Sigmoid colon (tissue), 4 donors: Measurements from ENCODE around the gene HSPG2.

ENCODE experiments used
- CTCF ChIP-seq, 4 experiments: fragments of 450-650 bp in 3 of 4; fragments of 200-600 bp in 1 of 4; IDR thresholded peaks; one replicate each; pipeline ENCODE4 v1.5.1; 2016 to 2019; ENCODE audit warnings: antibody characterized with exemption in 4 of 4, mild to moderate bottlenecking in 3 of 4, moderate library complexity in 2 of 4
- EP300 ChIP-seq, 4 donors: sonication (generic); formaldehyde crosslinking; IDR thresholded peaks; one replicate each; pipeline ENCODE4 v1.6.1; 2017; ENCODE audit warnings: antibody characterized with exemption in 4 of 4
- POLR2A ChIP-seq, 2 donors: fragments of 450-650 bp; IDR thresholded peaks; one replicate each; pipeline ENCODE4 v1.6.1; 2016; ENCODE audit warnings: antibody characterized with exemption in 2 of 2, mild to moderate bottlenecking in 2 of 2, moderate library complexity in 2 of 2
- POLR2AphosphoS5 ChIP-seq, 4 donors: sonication (generic); formaldehyde crosslinking; IDR thresholded peaks; one replicate each; pipeline ENCODE4 v1.6.1; 2017; ENCODE audit warnings: antibody characterized with exemption in 4 of 4

- TF ChIP-seq CTCF (IDR thresholded peaks at IDR 0.05) (no peak), POLR2AphosphoS5 (IDR thresholded peaks at IDR 0.05) (no peak), POLR2A (IDR thresholded peaks at IDR 0.05) (no peak), EP300 (IDR thresholded peaks at IDR 0.05) (no peak)
These were observed 71.5 kb downstream of the HSPG2 start for GRCh38 chr1:21865609-21865942.
